SK-N-SH (cell line): ENCODE data around the gene ELANE. TPM values are rescaled to one million over a fixed set of nuclear protein-coding genes. Genes with fewer than 3 reads are reported as not detected.

ENCODE experiments used
- CTCF ChIA-PET: fragments of 300-600, 350-600 bp; formaldehyde crosslinking; extraction: SDS; loops from one replicate; lab custom pipeline; 2021; lab: Yijun Ruan, JAX
- POLR2A ChIA-PET: fragments of 350-600 bp; sonication (Branson Sonifier 250); formaldehyde crosslinking; extraction: SDS; loops from one replicate; lab custom pipeline; 2020; ENCODE audit warnings: antibody characterized with exemption, inconsistent platforms; lab: Yijun Ruan, JAX
- DNase-seq: peaks from one replicate; pipeline ENCODE4 v3.0.0; 2012
- H2AFZ ChIP-seq: fragments of 200-600 bp; sonication (generic); 2 replicates; pipeline ENCODE4 v1.8.1; 2016; ENCODE audit warnings: antibody characterized with exemption, mild to moderate bottlenecking, low read depth
- H3F3A ChIP-seq: fragments of 200-600 bp; sonication (generic); replicated peaks from 2 replicates; pipeline ENCODE3; 2016; ENCODE audit warnings: antibody characterized with exemption, mild to moderate bottlenecking; ENCODE audit not compliant: insufficient read depth
- H3K27ac ChIP-seq, 2 experiments: fragments of 200-500 bp in 1 of 2; fragments of 200-600 bp in 1 of 2; sonication (Bioruptor generic) in 1 of 2; sonication (generic), shearing (Covaris generic) in 1 of 2; 2 replicates each; pipeline versions ENCODE4 v1.5.1 to v1.6.1; 2014 to 2016; ENCODE audit warnings: low read depth in 2 of 2, inconsistent platforms in 1 of 2, low read length in 1 of 2, mild to moderate bottlenecking in 1 of 2, mixed read lengths in 1 of 2
- H3K27me3 ChIP-seq: fragments of 200-600 bp; sonication (generic), shearing (Covaris generic); 2 replicates; pipeline ENCODE4 v1.6.1; 2016; ENCODE audit warnings: mixed run types; ENCODE audit not compliant: insufficient read depth
- H3K36me3 ChIP-seq, 2 experiments: fragments of 200-500 bp in 1 of 2; fragments of 200-600 bp in 1 of 2; sonication (Bioruptor generic) in 1 of 2; sonication (generic) in 1 of 2; replicated peaks in 1 of 2; 2 replicates each; pipeline versions ENCODE3 to v1.5.1; 2014 to 2016; ENCODE audit warnings: low read length in 1 of 2, mild to moderate bottlenecking in 1 of 2; ENCODE audit not compliant: insufficient read depth in 2 of 2, control insufficient read depth in 1 of 2
- H3K4me1 ChIP-seq, 2 experiments: fragments of 200-500 bp in 1 of 2; fragments of 200-600 bp in 1 of 2; sonication (Bioruptor generic) in 1 of 2; sonication (generic), shearing (Covaris generic) in 1 of 2; 2 replicates each; pipeline versions ENCODE4 v1.5.1 to v1.6.1; 2014 to 2016; ENCODE audit warnings: low read depth in 1 of 2, low read length in 1 of 2, mixed run types in 1 of 2; ENCODE audit not compliant: insufficient read depth in 2 of 2, control insufficient read depth in 1 of 2
- H3K4me2 ChIP-seq: fragments of 200-600 bp; sonication (generic), shearing (Covaris generic); 2 replicates; pipeline ENCODE4 v1.6.1; 2017; ENCODE audit warnings: mixed run types
- H3K4me3 ChIP-seq, 2 experiments: fragments of 200-500 bp in 1 of 2; fragments of 200-600 bp in 1 of 2; sonication (Bioruptor generic) in 1 of 2; sonication (generic), shearing (Covaris generic) in 1 of 2; 2 replicates each; pipeline versions ENCODE4 v1.5.1 to v1.8.1; 2014 to 2016; ENCODE audit warnings: low read depth in 2 of 2, inconsistent platforms in 1 of 2, low read length in 1 of 2, mild to moderate bottlenecking in 1 of 2, mixed read lengths in 1 of 2, moderate library complexity in 1 of 2
- H3K79me2 ChIP-seq: fragments of 200-600 bp; sonication (generic); 2 replicates; pipeline ENCODE4 v1.8.1; 2017; ENCODE audit warnings: mild to moderate bottlenecking; ENCODE audit not compliant: insufficient read depth
- H3K9ac ChIP-seq: fragments of 200-600 bp; sonication (generic); 2 replicates; pipeline ENCODE4 v1.6.1; 2017; ENCODE audit warnings: mixed run types
- H3K9me2 ChIP-seq: fragments of 200-600 bp; sonication (generic); 2 replicates; pipeline ENCODE4 v1.6.1; 2017; ENCODE audit warnings: mixed run types
- H3K9me3 ChIP-seq: fragments of 200-600 bp; sonication (generic); 2 replicates; pipeline ENCODE4 v1.6.1; 2017; ENCODE audit warnings: mixed run types, mild to moderate bottlenecking, moderate library complexity
- H4K20me1 ChIP-seq: fragments of 200-600 bp; sonication (generic); 2 replicates; pipeline ENCODE4 v1.6.1; 2017; ENCODE audit warnings: mild to moderate bottlenecking, mixed run types; ENCODE audit not compliant: insufficient read depth
- ELF1 ChIP-seq: IDR thresholded peaks from 2 replicates; pipeline ENCODE4 v1.4.0; 2012
- MXI1 ChIP-seq: IDR thresholded peaks from 2 replicates; pipeline ENCODE4 v1.6.1; 2012; ENCODE audit warnings: mild to moderate bottlenecking, low read depth, low read length, improper control_type of control experiment
- NFIC ChIP-seq: IDR thresholded peaks from 2 replicates; pipeline ENCODE4 v1.4.0; 2012; ENCODE audit warnings: borderline replicate concordance
- RCOR1 ChIP-seq: fragments of 150-350 bp; IDR thresholded peaks from 2 replicates; pipeline ENCODE4 v1.6.1; 2017; ENCODE audit warnings: antibody characterized with exemption, low read length
- RXRA ChIP-seq: IDR thresholded peaks from 2 replicates; pipeline ENCODE4 v1.4.0; 2012; ENCODE audit warnings: low read depth, mild to moderate bottlenecking, borderline replicate concordance
- SMC3 ChIP-seq: IDR thresholded peaks from 2 replicates; pipeline ENCODE4 v1.6.1; 2012; ENCODE audit warnings: low read depth, low read length, improper control_type of control experiment
- TAF1 ChIP-seq: IDR thresholded peaks from 2 replicates; pipeline ENCODE4 v1.6.1; 2012; ENCODE audit warnings: low read depth, mild to moderate bottlenecking, low read length, moderate library complexity, borderline replicate concordance
- WGBS: methylation state at CpG from one replicate; pipeline ENCODE4 v1.1.6; 2017; ENCODE audit warnings: low lambda C conversion rate; 5-methylcytosine and 5-hydroxymethylcytosine counted together
- polyA plus RNA-seq, 3 experiments: library from polyadenylated mRNA; depleted of rRNA; stranded (reverse); fragments of >200 nt; gene quantifications; 2 replicates each; pipeline ENCODE4 v1.2.3, GENCODE V29; 2012
- TF ChIP-seq, protein P1 (sequence below): fragments of 200-600 bp; sonication (generic); IDR thresholded peaks from 2 replicates; pipeline ENCODE4 v1.6.1; 2017; ENCODE audit warnings: antibody characterized with exemption, mild to moderate bottlenecking, moderate library complexity
- TF ChIP-seq, protein P2 (sequence below): IDR thresholded peaks from 2 replicates; pipeline ENCODE4 v1.6.1; 2012; ENCODE audit warnings: mild to moderate bottlenecking, low read depth, low read length, moderate library complexity

ELANE gene
- polyA plus RNA-seq, 1 of the 3 experiments (the other 2 are of a cell fraction) = not detected

DNA sequence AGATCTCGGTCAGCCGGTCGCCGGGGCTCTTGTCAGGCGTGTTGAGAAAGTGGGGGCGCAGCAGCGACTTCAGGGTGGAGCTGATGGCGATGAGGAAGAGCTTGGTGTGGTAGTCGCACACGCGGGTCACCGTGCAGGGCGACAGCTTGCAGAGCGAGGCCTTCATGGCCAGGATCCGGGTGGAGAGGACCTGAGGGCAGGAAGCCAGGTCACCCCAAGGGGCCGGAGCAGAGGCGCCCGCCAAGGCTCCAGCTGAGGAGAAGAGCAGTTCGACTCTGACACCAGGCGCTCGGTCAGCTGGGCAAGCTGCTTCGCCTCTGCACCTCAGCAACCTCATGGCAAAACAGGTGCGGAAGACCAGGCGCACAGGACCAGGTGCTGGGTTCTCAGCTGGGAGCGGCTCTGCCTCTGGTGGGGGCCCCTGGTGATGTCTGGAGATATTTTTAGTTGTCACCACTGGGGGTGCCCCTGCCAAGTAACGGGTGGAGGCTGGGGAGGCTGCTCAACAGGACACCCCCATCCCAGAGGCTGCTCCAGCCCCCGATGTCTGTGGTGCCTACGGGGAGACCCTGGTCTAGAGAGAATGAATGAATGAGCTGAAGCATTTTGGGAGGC lies 23.3 kb downstream of the ELANE start:
- no peaks in the 10 kb centered on the region for H3K79me2 ChIP-seq
- H3K27me3 ChIP-seq = no peaks in the 10 kb centered on the region
- peaks cover 12% of the 10 kb centered on the region for H3F3A ChIP-seq
- DNase-seq = no peak
- TF ChIP-seq NFIC = no peak
- TF ChIP-seq, protein P1, sequence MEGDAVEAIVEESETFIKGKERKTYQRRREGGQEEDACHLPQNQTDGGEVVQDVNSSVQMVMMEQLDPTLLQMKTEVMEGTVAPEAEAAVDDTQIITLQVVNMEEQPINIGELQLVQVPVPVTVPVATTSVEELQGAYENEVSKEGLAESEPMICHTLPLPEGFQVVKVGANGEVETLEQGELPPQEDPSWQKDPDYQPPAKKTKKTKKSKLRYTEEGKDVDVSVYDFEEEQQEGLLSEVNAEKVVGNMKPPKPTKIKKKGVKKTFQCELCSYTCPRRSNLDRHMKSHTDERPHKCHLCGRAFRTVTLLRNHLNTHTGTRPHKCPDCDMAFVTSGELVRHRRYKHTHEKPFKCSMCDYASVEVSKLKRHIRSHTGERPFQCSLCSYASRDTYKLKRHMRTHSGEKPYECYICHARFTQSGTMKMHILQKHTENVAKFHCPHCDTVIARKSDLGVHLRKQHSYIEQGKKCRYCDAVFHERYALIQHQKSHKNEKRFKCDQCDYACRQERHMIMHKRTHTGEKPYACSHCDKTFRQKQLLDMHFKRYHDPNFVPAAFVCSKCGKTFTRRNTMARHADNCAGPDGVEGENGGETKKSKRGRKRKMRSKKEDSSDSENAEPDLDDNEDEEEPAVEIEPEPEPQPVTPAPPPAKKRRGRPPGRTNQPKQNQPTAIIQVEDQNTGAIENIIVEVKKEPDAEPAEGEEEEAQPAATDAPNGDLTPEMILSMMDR = peak; percentile 7; the same call in 1 of the 2 replicates
- POLR2A ChIA-PET = no interaction called here
- H3K4me1 ChIP-seq = peaks cover 0 to 16% of the 10 kb centered on the region in 2 experiments; a peak in 1 of 4 replicates
- no peak overlapping the region for H3K27ac ChIP-seq
- no peak overlapping the region for H2AFZ ChIP-seq
- CTCF ChIA-PET = no interaction called here
- H4K20me1 ChIP-seq = no peaks in the 10 kb centered on the region
- H3K4me2 ChIP-seq = no peak overlapping the region
- no peak overlapping the region for H3K4me3 ChIP-seq
- H3K9ac ChIP-seq = no peak overlapping the region
- H3K9me3 ChIP-seq = no peaks in the 10 kb centered on the region
- WGBS = 94% methylated on average over 26 of the region's 28 CpGs
- peaks cover 3 to 36% of the 10 kb centered on the region in 2 experiments for H3K36me3 ChIP-seq
- H3K9me2 ChIP-seq = no peaks in the 10 kb centered on the region

DNA sequence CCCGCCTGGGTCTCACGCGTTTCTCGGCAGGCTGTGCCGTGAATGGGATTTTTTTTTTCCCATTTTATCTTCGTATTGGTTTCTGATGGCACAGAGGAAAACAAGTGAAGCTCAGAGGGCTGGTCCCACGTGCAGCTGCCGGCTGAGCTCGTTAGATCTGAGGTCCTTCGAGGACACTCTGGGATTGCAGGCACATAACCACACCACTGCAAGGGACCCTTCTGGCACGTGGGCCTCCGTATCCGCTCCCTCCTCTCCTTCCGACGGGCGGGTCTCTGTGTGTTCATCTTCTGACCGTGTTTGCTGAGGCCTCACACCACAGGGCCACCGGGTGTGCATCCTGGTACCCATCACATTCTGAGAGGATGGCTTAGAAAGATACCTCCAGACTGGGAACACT lies 24.0 kb downstream of the ELANE start:
- H3K4me2 ChIP-seq = no peak overlapping the region
- no peak for TF ChIP-seq MXI1
- no peak for TF ChIP-seq ELF1
- TF ChIP-seq NFIC = no peak
- no peak for TF ChIP-seq RXRA
- TF ChIP-seq, protein P2, sequence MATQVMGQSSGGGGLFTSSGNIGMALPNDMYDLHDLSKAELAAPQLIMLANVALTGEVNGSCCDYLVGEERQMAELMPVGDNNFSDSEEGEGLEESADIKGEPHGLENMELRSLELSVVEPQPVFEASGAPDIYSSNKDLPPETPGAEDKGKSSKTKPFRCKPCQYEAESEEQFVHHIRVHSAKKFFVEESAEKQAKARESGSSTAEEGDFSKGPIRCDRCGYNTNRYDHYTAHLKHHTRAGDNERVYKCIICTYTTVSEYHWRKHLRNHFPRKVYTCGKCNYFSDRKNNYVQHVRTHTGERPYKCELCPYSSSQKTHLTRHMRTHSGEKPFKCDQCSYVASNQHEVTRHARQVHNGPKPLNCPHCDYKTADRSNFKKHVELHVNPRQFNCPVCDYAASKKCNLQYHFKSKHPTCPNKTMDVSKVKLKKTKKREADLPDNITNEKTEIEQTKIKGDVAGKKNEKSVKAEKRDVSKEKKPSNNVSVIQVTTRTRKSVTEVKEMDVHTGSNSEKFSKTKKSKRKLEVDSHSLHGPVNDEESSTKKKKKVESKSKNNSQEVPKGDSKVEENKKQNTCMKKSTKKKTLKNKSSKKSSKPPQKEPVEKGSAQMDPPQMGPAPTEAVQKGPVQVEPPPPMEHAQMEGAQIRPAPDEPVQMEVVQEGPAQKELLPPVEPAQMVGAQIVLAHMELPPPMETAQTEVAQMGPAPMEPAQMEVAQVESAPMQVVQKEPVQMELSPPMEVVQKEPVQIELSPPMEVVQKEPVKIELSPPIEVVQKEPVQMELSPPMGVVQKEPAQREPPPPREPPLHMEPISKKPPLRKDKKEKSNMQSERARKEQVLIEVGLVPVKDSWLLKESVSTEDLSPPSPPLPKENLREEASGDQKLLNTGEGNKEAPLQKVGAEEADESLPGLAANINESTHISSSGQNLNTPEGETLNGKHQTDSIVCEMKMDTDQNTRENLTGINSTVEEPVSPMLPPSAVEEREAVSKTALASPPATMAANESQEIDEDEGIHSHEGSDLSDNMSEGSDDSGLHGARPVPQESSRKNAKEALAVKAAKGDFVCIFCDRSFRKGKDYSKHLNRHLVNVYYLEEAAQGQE = no peak
- TF ChIP-seq SMC3 = no peak
- TF ChIP-seq RCOR1 = no peak
- no peak for TF ChIP-seq TAF1
- no peaks in the 10 kb centered on the region for H4K20me1 ChIP-seq
- H3K9me3 ChIP-seq = no peaks in the 10 kb centered on the region
- CTCF ChIA-PET = no interaction called here
- no peak overlapping the region for H3K27ac ChIP-seq
- no peak overlapping the region for H3K9ac ChIP-seq
- H3K79me2 ChIP-seq = no peaks in the 10 kb centered on the region
- H3K36me3 ChIP-seq = peaks cover 5 to 34% of the 10 kb centered on the region in 2 experiments
- no peak overlapping the region for H3K4me3 ChIP-seq
- H3K4me1 ChIP-seq = peaks cover 0 to 10% of the 10 kb centered on the region in 2 experiments; a peak in 1 of 4 replicates
- no peak for DNase-seq
- H3F3A ChIP-seq = peaks cover 11% of the 10 kb centered on the region
- H3K9me2 ChIP-seq = no peaks in the 10 kb centered on the region
- H3K27me3 ChIP-seq = no peaks in the 10 kb centered on the region
- POLR2A ChIA-PET = no interaction called here
- H2AFZ ChIP-seq = no peak overlapping the region
- 92% methylated on average over 18 of the region's 18 CpGs for WGBS
